Endothelial cell of umbilical vein (primary cell): ENCODE measurements around the gene C3. TPM values are rescaled to one million over a fixed set of nuclear protein-coding genes. Genes with fewer than 3 reads are reported as not detected.

Experiments used
- BruUV-seq: library from RNA; stranded (reverse); fragments of 400-500 nt; replicated peaks from 2 replicates; lab custom pipeline; 2021; lab: Mats Ljungman, UMichigan
- CTCF ChIA-PET: fragments of 300-600, 350-600 bp; sonication (Branson Sonifier 250); formaldehyde crosslinking; loops from one replicate; lab custom pipeline; 2021; ENCODE audit warnings: antibody characterized with exemption, inconsistent platforms; lab: Charles Lee
- POLR2A ChIA-PET: fragments of 300-600, 350-600 bp; sonication (Branson Sonifier 250); formaldehyde crosslinking; loops from one replicate; lab custom pipeline; 2021; ENCODE audit warnings: antibody characterized with exemption, inconsistent platforms; lab: Charles Lee
- DNase-seq: peaks from one replicate; pipeline ENCODE4 v3.0.0-alpha.2; 2011; ENCODE audit warnings: low read depth, low spot score
- FAIRE-seq: peaks from 2 replicates; lab custom pipeline; 2011; peaks lifted over from hg19 to GRCh38; lab: Jason Lieb, UNC
- H2AFZ ChIP-seq: 2 replicates; pipeline ENCODE4 v1.6.0; 2012; ENCODE audit warnings: low read depth, low read length, control low read depth, inconsistent platforms
- H3K27ac ChIP-seq: 2 replicates; pipeline ENCODE4 v1.5.1; 2011; ENCODE audit warnings: low read depth, mild to moderate bottlenecking, control low read depth, low read length, moderate library complexity; ENCODE audit not compliant: insufficient read depth
- H3K27me3 ChIP-seq, 2 experiments: 2 replicates each; pipeline versions ENCODE4 v1.6.0 to v1.6.1; 2011; ENCODE audit warnings: low read length in 2 of 2, mixed read lengths in 1 of 2; ENCODE audit not compliant: control insufficient read depth in 2 of 2, insufficient read depth in 2 of 2
- H3K36me3 ChIP-seq, 2 experiments: 2 replicates in 1 of 2; 3 replicates in 1 of 2; pipeline ENCODE4 v1.5.1; 2011; ENCODE audit warnings: low read length in 2 of 2, mild to moderate bottlenecking in 1 of 2, moderate library complexity in 1 of 2; ENCODE audit not compliant: control insufficient read depth in 2 of 2, insufficient read depth in 2 of 2; ENCODE audit errors: extremely low read depth in 1 of 2
- H3K4me1 ChIP-seq: 3 replicates; pipeline ENCODE4 v1.5.1; 2011; ENCODE audit warnings: mild to moderate bottlenecking, low read length; ENCODE audit not compliant: control insufficient read depth, insufficient read depth; ENCODE audit errors: extremely low read depth
- H3K4me2 ChIP-seq: 2 replicates; pipeline ENCODE4 v1.6.1; 2011; ENCODE audit warnings: low read length, control low read depth, mixed read lengths; ENCODE audit not compliant: insufficient read depth
- H3K4me3 ChIP-seq, 3 experiments: fragments of 200-600 bp in 1 of 3; sonication (generic), shearing (Covaris generic) in 1 of 3; replicated peaks in 1 of 3; 2 replicates each; pipeline ENCODE4 v1.5.1; 2011 to 2016; ENCODE audit warnings: control low read depth in 3 of 3, low read length in 3 of 3, mild to moderate bottlenecking in 2 of 3, inconsistent platforms in 1 of 3, low read depth in 1 of 3, moderate library complexity in 1 of 3; ENCODE audit not compliant: insufficient read depth in 1 of 3
- H3K79me2 ChIP-seq: 2 replicates; pipeline ENCODE4 v1.6.0; 2012; ENCODE audit warnings: low read length, inconsistent platforms; ENCODE audit not compliant: control insufficient read depth, insufficient read depth
- H3K9ac ChIP-seq: replicated peaks from 2 replicates; pipeline ENCODE3; 2011; ENCODE audit warnings: low read length, control low read depth; ENCODE audit not compliant: insufficient read depth; ENCODE audit errors: extremely low read depth
- H3K9me1 ChIP-seq: replicated peaks from 3 replicates; pipeline ENCODE4 v1.6.0; 2011; ENCODE audit warnings: mild to moderate bottlenecking, low read length; ENCODE audit not compliant: control insufficient read depth, insufficient read depth; ENCODE audit errors: extremely low read depth
- H3K9me3 ChIP-seq: replicated peaks from 2 replicates; pipeline ENCODE4 v1.5.1; 2012; ENCODE audit warnings: low read length, inconsistent platforms; ENCODE audit not compliant: control insufficient read depth, insufficient read depth
- H4K20me1 ChIP-seq: replicated peaks from 2 replicates; pipeline ENCODE3; 2011; ENCODE audit warnings: mild to moderate bottlenecking, low read length; ENCODE audit not compliant: control insufficient read depth, insufficient read depth; ENCODE audit errors: extremely low read depth
- CTCF ChIP-seq, 2 donors: IDR thresholded peaks; 1 replicate in 1 of 2; 2 replicates in 1 of 2; pipeline ENCODE4 v1.5.1; 2011; ENCODE audit warnings: low read length in 2 of 2, mild to moderate bottlenecking in 2 of 2, moderate library complexity in 2 of 2, control low read depth in 1 of 2, inconsistent platforms in 1 of 2, low read depth in 1 of 2; ENCODE audit not compliant: insufficient read depth in 1 of 2; ENCODE audit errors: extremely low read depth in 1 of 2
- EZH2 ChIP-seq: IDR thresholded peaks from 2 replicates; pipeline ENCODE4 v1.6.1; 2012; ENCODE audit warnings: borderline replicate concordance, low read depth, mild to moderate bottlenecking, moderate library complexity, low read length, inconsistent platforms; ENCODE audit not compliant: severe bottlenecking
- FOS ChIP-seq: IDR thresholded peaks from 2 replicates; pipeline ENCODE4 v1.6.1; 2011; ENCODE audit warnings: mild to moderate bottlenecking, low read length, moderate library complexity, borderline replicate concordance; ENCODE audit not compliant: insufficient read depth
- GATA2 ChIP-seq: IDR thresholded peaks from 2 replicates; pipeline ENCODE4 v1.7.0; 2011; ENCODE audit warnings: low read depth, mild to moderate bottlenecking, moderate library complexity, mixed read lengths, low read length; ENCODE audit not compliant: insufficient read length, insufficient read depth
- JUN ChIP-seq: IDR thresholded peaks from 2 replicates; pipeline ENCODE4 v1.6.1; 2011; ENCODE audit warnings: borderline replicate concordance, low read depth; ENCODE audit not compliant: insufficient read length, insufficient read depth
- MAX ChIP-seq: IDR thresholded peaks from 2 replicates; pipeline ENCODE4 v1.6.1; 2011; ENCODE audit not compliant: insufficient read depth, insufficient read length
- MYC ChIP-seq: IDR thresholded peaks from one replicate; pipeline ENCODE4 v1.6.1; 2011; ENCODE audit warnings: mild to moderate bottlenecking, low read depth, low read length
- POLR2A ChIP-seq: IDR thresholded peaks from 2 replicates; pipeline ENCODE4 v1.6.1; 2012; ENCODE audit warnings: low read depth, mild to moderate bottlenecking, control low read depth, low read length
- POLR2AphosphoS5 ChIP-seq: IDR thresholded peaks from 2 replicates; pipeline ENCODE4 v1.6.1; 2012; ENCODE audit warnings: low read depth, mild to moderate bottlenecking, control low read depth, low read length, moderate library complexity; ENCODE audit not compliant: insufficient read depth
- dilution Hi-C: fragments of 300-500 bp; cut with MboI; formaldehyde crosslinking; loops from one replicate; pipeline ENCODE4 v1.15.0; 2019; ENCODE audit warnings: low sequenced_read_pairs; ENCODE audit not compliant: extremely low pct_ligation_motif_present
- intact Hi-C: fragments of 100-400 bp; cut with micrococcal nuclease; formaldehyde crosslinking; loops from one replicate; pipeline ENCODE4 v1.10.0; 2022
- polyA plus RNA-seq, 4 experiments: library from polyadenylated mRNA; depleted of rRNA in 3 of 4; stranded (reverse) in 3 of 4; unstranded in 1 of 4; fragments of >200 nt; gene quantifications; 2 replicates each; pipeline versions ENCODE4 v1.2.1 to v1.2.3, GENCODE V29; 2011 to 2012; ENCODE audit warnings: missing spikeins in 1 of 4
- total RNA-seq: library from RNA; stranded (reverse); gene quantifications from 2 replicates; pipeline ENCODE4 v1.2.3, GENCODE V29; 2021

Gene C3
- total and polyA plus RNA-seq, 2 donors (not counting 3 experiments of a cell fraction or from before 2014, with no cell fraction given) = 0.23 TPM; not detected in 1

GRCh38 chr19:6710273-6711077, 10.0 kb downstream of the C3 start:
- Histone ChIP-seq H3K27me3 (peaks cover 2 to 5% of the 10 kb centered on the region in 2 experiments), H3K27ac (no peak overlapping the region), H3K4me3 (no peak overlapping the region), H3K9me1 (no peaks in the 10 kb centered on the region), H3K79me2 (no peaks in the 10 kb centered on the region), H4K20me1 (no peaks in the 10 kb centered on the region), H3K36me3 (no peaks in the 10 kb centered on the region), H2AFZ (no peak overlapping the region), H3K9me3 (no peaks in the 10 kb centered on the region), H3K9ac (no peak overlapping the region), H3K4me2 (no peak overlapping the region), H3K4me1 (no peaks in the 10 kb centered on the region)
- FAIRE-seq (no peak), DNase-seq (no peak)
- intact Hi-C loops = no loop called here
- dilution Hi-C loops = no loop called here
- no peak for TF ChIP-seq GATA2
- TF ChIP-seq EZH2 = peak; percentile 23
- ChIA-PET POLR2A (no interaction called here), CTCF (no interaction called here)
- BruUV-seq = no TSS peak

- ChIA-PET POLR2A (no interaction called here), CTCF (interaction anchor here (1.5 kb wide), 1 partner anchor 154 kb away, joined by 4 read pairs; no protein-coding TSS in a partner anchor)
- Histone ChIP-seq H3K36me3 (no peaks in the 10 kb centered on the region), H3K27me3 (peaks cover 2 to 5% of the 10 kb centered on the region in 2 experiments), H3K4me3 (no peak overlapping the region), H3K4me2 (no peak overlapping the region), H3K9me1 (no peaks in the 10 kb centered on the region), H2AFZ (no peak overlapping the region), H4K20me1 (no peaks in the 10 kb centered on the region), H3K9ac (no peak overlapping the region), H3K79me2 (no peaks in the 10 kb centered on the region), H3K9me3 (no peaks in the 10 kb centered on the region), H3K27ac (no peak overlapping the region), H3K4me1 (no peaks in the 10 kb centered on the region)
- no peak for DNase-seq
- no peak for FAIRE-seq
- TF ChIP-seq MAX = no peak
- TF ChIP-seq POLR2A = no peak
- no peak for TF ChIP-seq CTCF (IDR thresholded peaks at IDR 0.05; ENCODE audit: extremely low read depth in 1 of 2, insufficient read depth in 1 of 2, low read depth in 1 of 2, low read length in 2 of 2)
- TF ChIP-seq POLR2AphosphoS5 = no peak
- TF ChIP-seq GATA2 = no peak
- TF ChIP-seq JUN = no peak
- TF ChIP-seq FOS = no peak
- no peak for TF ChIP-seq EZH2
- TF ChIP-seq MYC = no peak
- dilution Hi-C loops (no loop called here), intact Hi-C loops (no loop called here)
- no TSS peak for BruUV-seq
Observed at GRCh38 chr19:6709549-6709948, 10.9 kb downstream of the C3 start.
